Tibial nerve (tissue), 4 donors: ENCODE data around the gene YARS1. TPM values are rescaled to one million over a fixed set of nuclear protein-coding genes. Genes with fewer than 3 reads are reported as not detected.
A peak's percentile ranks its signal among the peaks of the same experiment; 100 is the strongest.
"Not testable (repeated sequence)": the region's sequence is repeated elsewhere in the genome, so short reads cannot be mapped to it uniquely, and the experiment has no call there.

Source experiments
- DNase-seq, 2 donors: peaks; one replicate each; pipeline ENCODE4 v3.0.0-alpha.2; 2019; ENCODE audit warnings: low spot score in 2 of 2
- H3K27ac ChIP-seq, 4 donors: fragments of 200-600 bp; sonication (generic) in 3 of 4; one replicate each; pipeline ENCODE4 v1.5.1; 2017 to 2019; ENCODE audit warnings: mild to moderate bottlenecking in 1 of 4
- H3K27me3 ChIP-seq, 2 donors: fragments of 200-600 bp; sonication (generic) in 1 of 2; one replicate each; pipeline versions ENCODE4 v1.5.1 to v1.6.0; 2017 to 2019
- H3K36me3 ChIP-seq, 3 donors: fragments of 200-600 bp; sonication (generic); one replicate each; pipeline ENCODE4 v1.5.1; 2018 to 2019
- H3K4me1 ChIP-seq, 4 donors: fragments of 200-600 bp; sonication (generic) in 3 of 4; one replicate each; pipeline ENCODE4 v1.5.1; 2017 to 2019
- H3K4me3 ChIP-seq, 4 donors: fragments of 200-600 bp; sonication (generic) in 3 of 4; one replicate each; pipeline ENCODE4 v1.5.1; 2017 to 2019; ENCODE audit warnings: mild to moderate bottlenecking in 1 of 4, moderate library complexity in 1 of 4
- H3K9me3 ChIP-seq, 4 donors: fragments of 200-600 bp; sonication (generic) in 3 of 4; one replicate each; pipeline ENCODE4 v1.5.1; 2017 to 2019
- CTCF ChIP-seq, 5 experiments: fragments of 200-600 bp in 3 of 5; fragments of 450-650 bp in 2 of 5; sonication (generic) in 3 of 5; IDR thresholded peaks; one replicate each; pipeline ENCODE4 v1.5.1; 2016 to 2019; ENCODE audit warnings: antibody characterized with exemption in 5 of 5, mild to moderate bottlenecking in 3 of 5, moderate library complexity in 2 of 5
- EP300 ChIP-seq, 2 donors: sonication (generic); formaldehyde crosslinking; IDR thresholded peaks; one replicate each; pipeline ENCODE4 v1.6.1; 2017; ENCODE audit warnings: antibody characterized with exemption in 2 of 2, mild to moderate bottlenecking in 1 of 2
- POLR2A ChIP-seq, 2 donors: fragments of 450-650 bp; IDR thresholded peaks; one replicate each; pipeline ENCODE4 v1.6.1; 2017; ENCODE audit warnings: antibody characterized with exemption in 2 of 2, mild to moderate bottlenecking in 2 of 2, moderate library complexity in 2 of 2
- WGBS, 2 donors: methylation state at CpG; one replicate each; pipeline ENCODE4 v1.1.5; 2018; 5-methylcytosine and 5-hydroxymethylcytosine counted together
- total RNA-seq, 4 donors: library from RNA; depleted of rRNA; stranded (reverse); fragments of >200 nt; gene quantifications; one replicate each; pipeline ENCODE4 v1.1.0, GENCODE V29; 2016

The YARS1 gene
- total RNA-seq, 4 donors from 2014 or later: 29.0 to 80.7 (median 50.2) TPM

GRCh38 chr1:32798191-32798590, 19.0 kb downstream of the YARS1 start:
- DNase-seq: no peak
- no peaks in the 10 kb centered on the region for H3K4me1 ChIP-seq
- 91 to 96% methylated on average over 4 of the region's 4 CpGs for WGBS, 2 donors
- TF ChIP-seq CTCF (IDR thresholded peaks at IDR 0.05): no peak
- no peak for TF ChIP-seq POLR2A (IDR thresholded peaks at IDR 0.05)
- no peak for TF ChIP-seq EP300 (IDR thresholded peaks at IDR 0.05)
- no peak overlapping the region for H3K4me3 ChIP-seq
- H3K27ac ChIP-seq: no peak overlapping the region
- H3K36me3 ChIP-seq: peaks cover 0 to 92% (median 10%) of the 10 kb centered on the region in 3 donors
- H3K9me3 ChIP-seq: no peaks in the 10 kb centered on the region
- H3K27me3 ChIP-seq: no peaks in the 10 kb centered on the region

DNA sequence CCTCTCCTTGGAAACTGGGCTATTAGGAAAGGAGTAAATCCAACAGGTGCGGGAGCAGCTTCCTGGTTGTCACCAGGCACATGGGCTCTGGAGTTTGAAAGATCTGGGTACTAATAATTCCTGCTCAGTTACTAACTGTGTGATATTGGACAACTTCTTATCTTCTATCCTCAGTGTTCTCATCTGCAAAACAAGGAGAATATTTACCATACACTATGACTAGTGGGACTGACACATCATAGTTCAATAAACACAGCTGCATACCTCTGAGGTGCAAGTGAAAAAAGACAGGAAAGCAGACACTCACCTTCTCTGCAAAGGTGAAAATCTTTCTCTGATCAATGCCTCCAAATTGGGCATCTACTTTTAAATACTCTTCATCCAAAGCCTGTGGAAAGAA, 19.7 kb downstream of the YARS1 start:
- Histone ChIP-seq H3K27ac (no peak overlapping the region), H3K36me3 (peaks cover 0 to 92% (median 10%) of the 10 kb centered on the region in 3 donors)
- WGBS, 2 donors: 93 to 95% methylated on average over 1 of the region's 1 CpG

DNA sequence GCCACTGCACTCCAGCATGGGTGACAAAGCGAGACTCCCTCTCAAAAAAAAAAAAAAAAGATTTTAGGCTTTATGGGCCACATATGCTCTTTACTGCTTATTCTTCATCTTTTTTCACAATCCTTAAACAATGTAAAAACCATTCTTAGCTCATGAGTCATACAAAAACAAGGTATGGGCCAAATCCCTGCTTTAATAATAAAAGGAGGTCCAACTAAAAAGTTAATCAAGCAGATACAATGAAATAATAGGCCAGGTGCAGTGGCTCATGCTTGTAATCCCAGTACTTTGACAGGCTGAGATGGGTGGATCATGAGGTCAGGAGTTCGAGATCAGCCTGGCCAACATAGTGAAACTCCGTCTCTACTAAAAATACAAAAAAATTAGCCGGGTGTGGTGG, 21.4 kb downstream of the YARS1 start:
- not testable (repeated sequence) for H3K27me3 ChIP-seq, H3K4me3 ChIP-seq, H3K4me1 ChIP-seq, H3K27ac ChIP-seq, H3K9me3 ChIP-seq, DNase-seq
- 86 to 90% methylated on average over 4 of the region's 4 CpGs for WGBS, 2 donors
- H3K36me3 ChIP-seq: peaks cover 0 to 95% (median 10%) of the 10 kb centered on the region in 3 donors

More for the DNA sequence above, 19.7 kb downstream of the YARS1 start:
- DNase-seq: no peak
- H3K4me1 ChIP-seq: no peaks in the 10 kb centered on the region
- H3K27me3 ChIP-seq: no peaks in the 10 kb centered on the region
- H3K9me3 ChIP-seq: no peaks in the 10 kb centered on the region
- no peak for TF ChIP-seq POLR2A (IDR thresholded peaks at IDR 0.05)
- no peak for TF ChIP-seq EP300 (IDR thresholded peaks at IDR 0.05)
- no peak for TF ChIP-seq CTCF (IDR thresholded peaks at IDR 0.05)
- no peak overlapping the region for H3K4me3 ChIP-seq

DNA sequence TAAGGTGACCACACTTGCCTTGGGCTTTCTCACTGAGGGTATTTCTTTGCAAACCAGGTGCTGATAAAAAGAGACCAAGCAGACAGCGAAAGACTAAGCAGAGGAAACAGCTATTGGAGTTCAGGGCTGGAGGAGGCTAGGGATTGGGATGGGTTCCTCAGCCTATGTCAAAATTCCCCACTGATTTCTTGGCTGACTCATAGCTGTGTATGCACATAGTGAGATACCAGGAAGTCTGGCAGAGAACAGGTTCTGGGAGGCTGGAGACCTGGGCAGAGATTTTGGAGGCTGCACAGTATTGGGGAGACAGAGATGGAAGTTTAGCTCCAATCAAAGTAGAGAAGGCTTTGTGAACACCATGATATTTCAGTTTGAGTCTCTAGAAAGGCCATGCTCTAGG, 25.3 kb downstream of the YARS1 start:
- H3K36me3 ChIP-seq: peaks cover 0 to 87% (median 3%) of the 10 kb centered on the region in 3 donors
- no peak overlapping the region for H3K4me3 ChIP-seq
- no peak overlapping the region for H3K27ac ChIP-seq
- DNase-seq: no peak
- H3K4me1 ChIP-seq: peaks cover 0 to 3% (median 0%) of the 10 kb centered on the region in 4 donors
- no peak for TF ChIP-seq CTCF (IDR thresholded peaks at IDR 0.05)
- TF ChIP-seq EP300 (IDR thresholded peaks at IDR 0.05): no peak
- no peak for TF ChIP-seq POLR2A (IDR thresholded peaks at IDR 0.05)
- no peaks in the 10 kb centered on the region for H3K9me3 ChIP-seq
- no peaks in the 10 kb centered on the region for H3K27me3 ChIP-seq
- WGBS, 2 donors: 94 to 96% methylated on average over 1 of the region's 1 CpG

DNA sequence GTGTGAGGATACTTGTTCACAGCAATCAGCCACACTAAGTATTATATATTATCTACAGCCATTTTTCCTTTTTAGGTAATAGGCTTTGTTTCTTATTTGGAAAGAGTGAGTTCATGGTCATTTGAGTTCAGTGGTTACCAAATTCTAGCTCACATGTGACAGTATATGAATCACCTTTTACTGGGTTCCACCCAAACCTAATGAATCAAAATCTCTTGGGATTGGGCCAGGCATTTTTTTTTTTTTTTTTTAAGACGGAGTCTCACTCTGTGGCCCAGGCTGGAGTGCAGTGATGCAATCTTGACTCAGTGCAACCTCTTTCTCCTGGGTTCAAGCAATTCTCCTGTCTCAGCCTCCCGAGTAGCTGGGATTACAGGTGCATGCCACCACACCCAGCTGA, 27.8 kb downstream of the YARS1 start:
- H3K36me3 ChIP-seq: peaks cover 0 to 87% (median 0%) of the 10 kb centered on the region in 3 donors

GRCh38 chr1:32786856-32787255, 30.3 kb downstream of the YARS1 start:
- peaks cover 0 to 10% (median 0%) of the 10 kb centered on the region in 4 donors for H3K4me1 ChIP-seq
- H3K4me3 ChIP-seq: no peak overlapping the region
- peak in 4 of 5 experiments; percentile 8 to 51 (median 33) for TF ChIP-seq CTCF (IDR thresholded peaks at IDR 0.05)
- no peak for TF ChIP-seq EP300 (IDR thresholded peaks at IDR 0.05)
- no peaks in the 10 kb centered on the region for H3K27me3 ChIP-seq
- peaks cover 0 to 87% (median 6%) of the 10 kb centered on the region in 3 donors for H3K36me3 ChIP-seq
- H3K27ac ChIP-seq: peak overlapping the region in 1 of 4 donors; percentile 33
- WGBS, 2 donors: 28 to 38% methylated on average over 4 of the region's 4 CpGs
- H3K9me3 ChIP-seq: no peaks in the 10 kb centered on the region
- no peak for DNase-seq

More for the DNA sequence above, 27.8 kb downstream of the YARS1 start:
- DNase-seq, H3K4me1 ChIP-seq, H3K27me3 ChIP-seq, H3K9me3 ChIP-seq, H3K4me3 ChIP-seq: not testable (repeated sequence)
- WGBS, 2 donors: 71 to 74% methylated on average over 2 of the region's 2 CpGs
- H3K27ac ChIP-seq: peak overlapping the region in 1 of 4 donors; percentile 47
